ENCODE measurements around the gene OR52K2. TPM values are rescaled to one million over a fixed set of nuclear protein-coding genes. Genes with fewer than 3 reads are reported as not detected.

OR52K2 gene
- total and polyA plus RNA-seq, 2 experiments from 2014 or later = not detected

DNA sequence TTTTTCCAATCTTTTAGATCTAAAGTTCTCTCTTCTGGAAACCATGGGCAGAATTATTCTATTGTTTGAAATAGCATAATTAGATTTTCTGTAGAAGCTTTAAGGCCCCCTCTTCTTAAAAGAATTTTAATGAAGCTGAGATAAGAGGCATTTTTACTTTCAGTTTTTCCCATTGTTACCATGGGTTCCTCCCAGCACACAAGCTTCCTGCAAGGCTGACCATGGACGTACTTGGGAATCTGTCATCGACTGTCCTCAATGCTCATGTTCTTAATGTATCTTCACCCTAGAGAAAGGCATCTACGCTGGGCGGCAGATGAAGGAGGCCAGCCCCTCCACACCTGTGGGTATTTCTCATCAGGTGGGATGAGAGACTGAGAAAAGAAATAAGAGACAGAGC, 11.1 kb downstream of the OR52K2 start:
- H2AFZ ChIP-seq = no peak overlapping the region
- H4K20me1 ChIP-seq (replicated peaks; ENCODE audit: insufficient read depth) = no peaks in the 10 kb centered on the region
- DNase-seq (ENCODE audit: low spot score) = no peak
- no peak overlapping the region for H3K4me2 ChIP-seq
- no peak for ATAC-seq
- Mint-ChIP-seq H3K36me3 (ENCODE audit: low read depth) (peaks cover 13% of the 10 kb centered on the region), H3K27me3 (ENCODE audit: insufficient read depth, low read depth, poor library complexity) (peaks cover 4% of the 10 kb centered on the region), H3K4me1 (no peaks in the 10 kb centered on the region), H3K9me3 (peaks cover 25% of the 10 kb centered on the region), H3K4me3 (no peak overlapping the region), H3K27ac (no peak overlapping the region)
- 0 out of 2 replicates have a peak, but pooled peaks cover 4% of the 10 kb centered on the region for H3K4me1 ChIP-seq (ENCODE audit: insufficient read depth)
- TF ChIP-seq ZNF331 (CRISPR knock-in tag; IDR thresholded peaks at IDR 0.05; ENCODE audit: low read depth) (no peak), ETS1 (IDR thresholded peaks at IDR 0.05) (no peak), POLR2AphosphoS5 (IDR thresholded peaks at IDR 0.05; ENCODE audit: low read depth) (no peak), CREB1 (CRISPR knock-in tag; IDR thresholded peaks at IDR 0.05; ENCODE audit: low read depth) (no peak)
- H3K79me2 ChIP-seq (replicated peaks; ENCODE audit: insufficient read depth) = no peaks in the 10 kb centered on the region
- H3K9me2 ChIP-seq (ENCODE audit: insufficient read depth) = peaks cover 22% of the 10 kb centered on the region
- no peak overlapping the region for H3K27ac ChIP-seq (ENCODE audit: low read depth)
- no peaks in the 10 kb centered on the region for H3F3A ChIP-seq (replicated peaks; ENCODE audit: low read depth)
- 0 out of 2 replicates have a peak, but pooled peaks cover 5% of the 10 kb centered on the region for H3K36me3 ChIP-seq (ENCODE audit: insufficient read depth)
- H3K27me3 ChIP-seq (ENCODE audit: insufficient read depth) = no peaks in the 10 kb centered on the region
- H3K4me3 ChIP-seq = no peak overlapping the region

GRCh38 chr11:4464216-4465159, 15.4 kb downstream of the OR52K2 start:
- H2AFZ ChIP-seq = no peak overlapping the region
- Mint-ChIP-seq H3K4me1 (peaks cover 14% of the 10 kb centered on the region; the same call in 2 of the 3 replicates), H3K27ac (no peak overlapping the region), H3K27me3 (ENCODE audit: insufficient read depth, low read depth, poor library complexity) (peaks cover 5% of the 10 kb centered on the region), H3K36me3 (ENCODE audit: low read depth) (peaks cover 17% of the 10 kb centered on the region), H3K4me3 (no peak overlapping the region), H3K9me3 (peaks cover 32% of the 10 kb centered on the region)
- H4K20me1 ChIP-seq (replicated peaks; ENCODE audit: insufficient read depth) = no peaks in the 10 kb centered on the region
- no peak overlapping the region; the same call in 1 of the 2 replicates for H3K27ac ChIP-seq (ENCODE audit: low read depth)
- no peak for TF ChIP-seq POLR2AphosphoS5 (IDR thresholded peaks at IDR 0.05; ENCODE audit: low read depth)
- TF ChIP-seq, protein P1, sequence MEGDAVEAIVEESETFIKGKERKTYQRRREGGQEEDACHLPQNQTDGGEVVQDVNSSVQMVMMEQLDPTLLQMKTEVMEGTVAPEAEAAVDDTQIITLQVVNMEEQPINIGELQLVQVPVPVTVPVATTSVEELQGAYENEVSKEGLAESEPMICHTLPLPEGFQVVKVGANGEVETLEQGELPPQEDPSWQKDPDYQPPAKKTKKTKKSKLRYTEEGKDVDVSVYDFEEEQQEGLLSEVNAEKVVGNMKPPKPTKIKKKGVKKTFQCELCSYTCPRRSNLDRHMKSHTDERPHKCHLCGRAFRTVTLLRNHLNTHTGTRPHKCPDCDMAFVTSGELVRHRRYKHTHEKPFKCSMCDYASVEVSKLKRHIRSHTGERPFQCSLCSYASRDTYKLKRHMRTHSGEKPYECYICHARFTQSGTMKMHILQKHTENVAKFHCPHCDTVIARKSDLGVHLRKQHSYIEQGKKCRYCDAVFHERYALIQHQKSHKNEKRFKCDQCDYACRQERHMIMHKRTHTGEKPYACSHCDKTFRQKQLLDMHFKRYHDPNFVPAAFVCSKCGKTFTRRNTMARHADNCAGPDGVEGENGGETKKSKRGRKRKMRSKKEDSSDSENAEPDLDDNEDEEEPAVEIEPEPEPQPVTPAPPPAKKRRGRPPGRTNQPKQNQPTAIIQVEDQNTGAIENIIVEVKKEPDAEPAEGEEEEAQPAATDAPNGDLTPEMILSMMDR (conservative IDR thresholded peaks at IDR 0.05; ENCODE audit: low read depth in 2 of 2) = no peak
- TF ChIP-seq EZH2 (IDR thresholded peaks at IDR 0.05; ENCODE audit: low read depth, unreplicated experiment) = no peak
- no peak for TF ChIP-seq ZNF462 (CRISPR knock-in tag; IDR thresholded peaks at IDR 0.05)
- TF ChIP-seq STAT1 (IDR thresholded peaks at IDR 0.05; ENCODE audit: unreplicated experiment) = no peak
- no peak for TF ChIP-seq CREB1 (CRISPR knock-in tag; IDR thresholded peaks at IDR 0.05; ENCODE audit: low read depth)
- H3K4me3 ChIP-seq = no peak overlapping the region
- DNase-seq (ENCODE audit: low spot score) (peak; percentile 17), ATAC-seq (no peak)
- H3K79me2 ChIP-seq (replicated peaks; ENCODE audit: insufficient read depth) = no peaks in the 10 kb centered on the region
- no peaks in the 10 kb centered on the region for H3F3A ChIP-seq (replicated peaks; ENCODE audit: low read depth)
- peaks cover 19% of the 10 kb centered on the region for H3K9me2 ChIP-seq (ENCODE audit: insufficient read depth)
- no peak overlapping the region for H3K4me2 ChIP-seq
- H3K36me3 ChIP-seq (ENCODE audit: insufficient read depth) = 0 out of 2 replicates have a peak, but pooled peaks cover 5% of the 10 kb centered on the region
- H3K27me3 ChIP-seq (ENCODE audit: insufficient read depth) = no peaks in the 10 kb centered on the region
- peaks cover 15% of the 10 kb centered on the region for H3K4me1 ChIP-seq (ENCODE audit: insufficient read depth)

Data from GM23338 (cell line).